Stimulated activated CD4-positive, alpha-beta T cell treated with anti-CD3 and anti-CD28 coated beads, Interleukin-12 subunit alpha, Interleukin-12 subunit beta, amount 100 ng/mL, for 48 hours (primary cell): ENCODE measurements around the gene TRAM1L1.

ENCODE experiments used
- DNase-seq, 3 donors: peaks; one replicate each; pipeline ENCODE4 v3.0.0-alpha.2; 2020; ENCODE audit warnings: low read depth in 2 of 3, low spot score in 1 of 3

The TRAM1L1 gene

DNA sequence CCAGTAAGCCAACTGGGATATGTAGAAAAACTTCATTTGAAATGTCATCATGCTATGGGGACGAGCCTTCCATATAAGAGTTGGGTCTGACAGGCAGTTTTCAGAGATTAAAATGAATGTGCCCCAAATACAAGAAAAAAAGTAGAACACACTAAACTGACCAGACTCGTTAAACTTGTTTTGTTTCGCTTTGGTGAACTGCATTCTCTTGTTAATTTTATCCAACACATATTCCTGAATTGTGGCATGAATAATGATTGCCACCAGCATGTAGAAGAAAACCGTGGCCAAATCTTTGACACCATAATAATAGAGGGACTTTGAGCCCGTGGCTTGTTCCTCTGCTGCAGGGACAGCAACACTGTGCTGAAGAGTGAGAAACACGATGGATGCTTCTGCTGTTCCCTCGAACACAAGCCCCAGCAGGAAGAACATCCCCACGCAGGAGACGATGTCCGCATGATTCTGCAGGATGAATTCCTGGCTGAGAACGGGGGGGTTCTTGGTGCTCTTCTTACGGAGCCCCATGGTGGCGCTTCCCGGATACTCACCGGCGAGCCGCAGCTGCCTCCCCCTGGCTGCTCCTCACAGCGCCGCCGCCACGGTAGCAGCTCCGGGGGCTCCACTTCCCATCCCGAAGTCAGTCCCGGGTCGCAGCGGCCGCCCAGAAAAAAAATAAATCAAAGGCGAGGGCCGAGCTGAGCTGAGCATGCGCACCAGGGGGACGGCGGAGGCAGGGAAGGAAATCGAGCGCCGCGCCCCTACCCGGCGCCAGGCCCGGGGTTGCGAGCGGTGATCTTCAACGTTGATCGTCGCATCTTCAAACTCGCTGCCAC, at the start of gene TRAM1L1:
Gene TRAM1L1, minus strand, starts transcription at position 711 of the 836 bp plus-strand sequence. Its CDS starts 183 bp downstream, at position 528.
- no peak for DNase-seq

DNA sequence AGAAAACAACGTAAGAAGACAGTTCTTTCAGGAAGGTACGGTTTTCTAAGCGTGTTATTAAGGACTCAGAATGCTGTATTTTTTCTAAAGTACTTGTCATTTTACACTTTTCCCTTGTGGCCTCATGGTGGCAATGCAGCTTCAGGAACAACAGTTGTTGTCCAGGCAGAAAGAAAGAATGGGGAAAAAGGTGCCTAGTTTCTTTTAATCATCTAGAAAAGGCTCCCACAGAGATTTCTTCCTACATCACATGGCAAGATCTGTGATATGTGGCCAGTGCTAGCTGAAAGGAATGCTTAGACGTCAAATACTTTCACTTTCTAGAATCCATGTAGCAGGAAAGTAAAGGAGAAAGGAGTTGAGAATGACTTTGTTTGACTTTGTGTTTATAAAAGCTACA, 49.0 kb upstream of the TRAM1L1 start:
- DNase-seq = no peak

DNA sequence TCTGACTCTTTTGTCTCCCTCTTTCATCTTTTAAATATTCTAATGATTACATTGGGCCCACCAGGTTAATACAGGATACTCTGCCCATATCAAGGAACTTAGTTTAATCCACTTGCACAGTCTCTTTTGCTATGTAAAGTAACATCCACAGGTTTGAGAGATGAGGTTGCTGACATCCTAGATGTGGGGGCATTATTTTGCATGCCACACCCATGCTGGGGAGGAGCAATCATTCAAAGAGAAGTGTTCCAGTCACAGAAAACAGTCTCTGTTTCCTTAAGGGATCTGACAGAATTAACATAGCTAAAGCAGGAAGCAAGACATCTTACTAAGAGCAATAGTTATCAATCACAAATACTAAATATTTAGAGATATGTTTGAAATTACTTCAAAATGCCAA, 11.5 kb upstream of the TRAM1L1 start:
- no peak for DNase-seq

DNA sequence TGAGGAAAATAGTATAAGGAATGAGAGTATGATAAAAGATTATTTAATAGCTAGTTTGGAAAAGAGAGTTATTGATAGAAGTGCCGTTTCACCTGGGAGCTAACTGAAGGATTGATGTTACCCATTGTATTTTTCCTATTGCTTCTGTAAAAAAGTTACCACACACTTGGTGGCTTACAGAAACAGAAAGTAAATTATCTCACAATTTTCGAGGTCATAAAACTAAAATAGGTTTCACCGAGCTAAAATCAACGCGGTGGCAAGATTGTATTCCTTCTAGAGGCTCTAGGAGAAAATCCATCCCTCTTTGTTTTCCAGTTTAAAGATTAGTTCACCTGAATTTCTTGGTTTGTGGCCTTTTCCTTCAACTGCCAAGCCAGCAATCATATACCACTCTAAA, 11.1 kb upstream of the TRAM1L1 start:
- DNase-seq = no peak

DNA sequence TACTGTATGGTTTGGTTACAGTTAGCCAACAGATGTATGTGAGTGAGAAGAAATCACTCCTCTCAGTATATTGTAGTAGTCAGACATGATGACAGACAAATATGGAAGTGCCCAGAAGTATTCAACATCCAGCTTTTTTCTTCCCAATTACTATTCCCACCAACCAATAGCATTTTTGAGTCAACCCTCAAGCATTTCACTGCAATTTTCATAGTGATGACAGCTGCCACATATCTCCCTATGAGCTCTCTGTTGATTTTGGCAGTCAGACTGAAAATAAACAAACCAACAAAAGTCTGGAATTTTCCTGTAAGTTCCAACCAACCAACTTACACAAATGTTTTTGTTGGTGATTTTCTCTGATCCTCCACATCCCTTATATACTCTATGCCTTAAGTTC, 8.2 kb upstream of the TRAM1L1 start:
- DNase-seq = no peak

DNA sequence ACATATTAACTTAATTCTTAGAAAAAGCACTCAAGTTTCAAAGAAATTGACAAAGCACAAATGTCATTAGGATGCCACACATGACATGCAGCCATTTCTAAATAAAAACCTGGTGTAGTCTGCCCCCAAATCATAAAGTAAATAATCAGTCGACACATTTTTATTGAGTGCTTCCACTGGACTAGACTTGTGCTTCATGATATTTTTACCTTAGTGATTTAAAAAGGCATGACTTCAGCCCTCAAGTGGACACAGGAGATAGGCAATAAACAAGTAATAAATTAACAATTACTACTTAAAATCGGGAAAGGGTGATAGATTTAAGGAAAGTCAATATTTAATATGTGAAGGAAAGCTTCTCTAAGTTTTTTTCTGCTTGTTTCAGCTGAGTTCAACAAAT, 7.6 kb downstream of the TRAM1L1 start:
- no peak for DNase-seq

DNA sequence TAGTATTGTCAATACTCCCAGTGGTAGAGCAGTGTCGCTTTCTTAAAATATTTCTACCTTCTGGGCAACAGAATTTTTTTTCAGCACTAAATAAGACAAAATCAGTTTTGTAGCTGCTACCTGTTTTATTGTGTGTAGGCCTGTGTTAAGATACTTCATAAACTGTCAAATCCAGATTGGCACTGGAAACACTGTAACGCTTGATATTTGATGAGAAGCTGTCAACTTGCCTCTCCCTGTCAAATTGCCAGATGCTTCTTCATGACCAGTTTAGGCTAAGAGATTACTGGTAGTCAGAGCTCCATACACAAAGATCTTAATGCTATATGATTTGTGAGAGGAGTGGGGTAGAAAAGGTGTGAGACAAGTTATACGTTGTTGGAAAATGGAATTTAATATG, 17.3 kb downstream of the TRAM1L1 start:
- DNase-seq = no peak

DNA sequence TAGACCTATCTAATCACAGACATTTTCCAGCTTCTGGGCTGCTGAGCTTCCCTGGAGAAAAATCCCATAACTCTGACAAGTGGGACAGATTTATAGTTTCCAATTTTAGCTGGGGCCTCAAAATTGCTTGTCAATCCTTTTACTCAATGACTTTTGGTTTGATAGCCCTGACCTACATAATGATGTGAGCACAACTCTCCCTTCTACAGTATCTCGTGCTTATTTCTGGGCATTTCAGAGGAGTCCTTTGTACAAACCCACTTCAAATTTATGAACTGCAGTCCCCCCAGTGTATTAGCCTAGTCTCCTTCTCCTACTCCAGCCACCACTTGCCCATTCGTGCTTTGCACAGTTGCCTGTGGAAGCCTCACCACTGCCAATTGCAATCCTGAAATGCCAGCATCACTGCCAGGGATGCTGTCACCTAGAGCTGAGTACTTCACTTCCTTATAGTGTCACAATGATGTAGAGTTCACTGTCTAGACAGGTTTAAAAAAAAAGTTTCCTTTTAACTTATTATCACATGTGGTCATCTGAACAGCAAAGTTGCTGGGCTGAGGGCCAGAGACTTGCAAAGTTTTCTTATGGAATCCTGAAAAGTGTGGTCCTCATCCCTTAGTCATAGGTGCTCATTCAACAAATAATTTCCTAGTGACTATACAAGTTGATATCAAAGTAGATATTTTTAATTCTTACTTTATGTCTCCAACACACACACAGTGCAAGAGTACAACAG, 21.2 kb downstream of the TRAM1L1 start:
- no peak for DNase-seq

DNA sequence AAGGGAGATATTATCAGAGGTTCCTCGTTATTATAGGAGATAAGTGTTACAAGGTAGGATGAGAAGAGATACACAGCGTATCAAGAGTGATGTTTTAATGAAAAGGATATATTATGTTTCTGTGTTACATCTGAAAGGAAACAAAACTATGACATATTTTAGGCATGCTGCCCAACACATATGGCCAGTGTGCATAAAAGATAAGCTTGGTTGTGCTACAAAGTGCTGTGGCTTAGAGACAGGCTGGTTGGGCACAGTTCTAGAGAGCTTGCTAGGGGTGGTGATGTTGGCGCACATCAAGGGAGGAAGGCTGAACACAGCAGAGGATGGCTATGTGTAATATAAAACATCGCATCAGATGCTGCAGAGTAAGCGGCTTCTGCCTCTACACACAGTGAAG, 42.4 kb downstream of the TRAM1L1 start:
- DNase-seq = no peak
